CD14-positive monocyte (primary cell): Measurements from ENCODE around the gene LBX2. TPM values are rescaled to one million over a fixed set of nuclear protein-coding genes. Genes with fewer than 3 reads are reported as not detected.

ENCODE experiments used
- DNase-seq, 3 donors: peaks; one replicate each; pipeline ENCODE4 v3.0.0-alpha.2; 2011 to 2022
- H2AFZ ChIP-seq: 2 replicates; pipeline ENCODE4 v1.6.0; 2012; ENCODE audit warnings: mild to moderate bottlenecking, low read depth, low read length, inconsistent platforms; ENCODE audit not compliant: insufficient read depth, poor library complexity, severe bottlenecking
- H3K27ac ChIP-seq, 2 donors: 1 replicate in 1 of 2; 2 replicates in 1 of 2; pipeline ENCODE4 v1.5.1; 2012 to 2013; ENCODE audit warnings: low read length in 2 of 2, control low read depth in 1 of 2, inconsistent platforms in 1 of 2, low read depth in 1 of 2, mild to moderate bottlenecking in 1 of 2
- H3K27me3 ChIP-seq, 2 donors: one replicate each; pipeline versions ENCODE4 v1.6.0 to v1.6.1; 2011 to 2013; ENCODE audit warnings: low read length in 2 of 2; ENCODE audit not compliant: control insufficient read depth in 2 of 2, insufficient read depth in 2 of 2
- H3K36me3 ChIP-seq, 2 donors: replicated peaks in 1 of 2; 1 replicate in 1 of 2; 2 replicates in 1 of 2; pipeline versions ENCODE4 v1.5.1 to v1.6.1; 2012 to 2013; ENCODE audit warnings: low read length in 2 of 2, control low read depth in 1 of 2, inconsistent platforms in 1 of 2, mild to moderate bottlenecking in 1 of 2; ENCODE audit not compliant: insufficient read depth in 2 of 2, control insufficient read depth in 1 of 2
- H3K4me1 ChIP-seq, 2 donors: 1 replicate in 1 of 2; 2 replicates in 1 of 2; pipeline versions ENCODE4 v1.5.1 to v1.6.1; 2012 to 2013; ENCODE audit warnings: low read length in 2 of 2, control low read depth in 1 of 2, inconsistent platforms in 1 of 2, mild to moderate bottlenecking in 1 of 2, moderate library complexity in 1 of 2; ENCODE audit not compliant: insufficient read depth in 2 of 2, control insufficient read depth in 1 of 2
- H3K4me2 ChIP-seq: replicated peaks from 2 replicates; pipeline ENCODE3; 2012; ENCODE audit warnings: low read length, moderate library complexity, mild to moderate bottlenecking; ENCODE audit not compliant: poor library complexity, severe bottlenecking; ENCODE audit errors: extremely low read depth
- H3K4me3 ChIP-seq, 3 experiments: fragments of 200-600 bp in 1 of 3; sonication (generic) in 1 of 3; replicated peaks in 1 of 3; 1 replicate in 2 of 3; 2 replicates in 1 of 3; pipeline ENCODE4 v1.5.1; 2011 to 2013; ENCODE audit warnings: low read length in 3 of 3, mild to moderate bottlenecking in 3 of 3, control low read depth in 2 of 3, low read depth in 2 of 3, inconsistent platforms in 1 of 3, moderate library complexity in 1 of 3
- H3K79me2 ChIP-seq: 2 replicates; pipeline ENCODE4 v1.6.0; 2012; ENCODE audit warnings: mild to moderate bottlenecking, control low read depth, inconsistent platforms, low read length, moderate library complexity; ENCODE audit not compliant: insufficient read depth
- H3K9ac ChIP-seq: 2 replicates; pipeline ENCODE4 v1.6.0; 2017; ENCODE audit warnings: low read length, mild to moderate bottlenecking; ENCODE audit not compliant: insufficient read depth, poor library complexity, severe bottlenecking
- H3K9me3 ChIP-seq, 2 donors: replicated peaks in 1 of 2; 1 replicate in 1 of 2; 2 replicates in 1 of 2; pipeline versions ENCODE4 v1.5.1 to v1.6.1; 2012 to 2013; ENCODE audit warnings: low read length in 2 of 2, control low read depth in 1 of 2; ENCODE audit not compliant: control insufficient read depth in 1 of 2, insufficient read depth in 1 of 2
- H4K20me1 ChIP-seq: 2 replicates; pipeline ENCODE4 v1.6.0; 2012; ENCODE audit warnings: mild to moderate bottlenecking, low read length, control low read depth, moderate library complexity; ENCODE audit not compliant: insufficient read depth
- H3K27ac Mint-ChIP-seq, 7 donors: one replicate each; pipeline ENCODE4 v1.8.0; 2020; ENCODE audit warnings: mild to moderate bottlenecking in 7 of 7, mixed read lengths in 7 of 7, moderate library complexity in 6 of 7, inconsistent platforms in 2 of 7
- H3K27me3 Mint-ChIP-seq, 3 donors: one replicate each; pipeline ENCODE4 v1.8.0; 2021 to 2022; ENCODE audit warnings: low read depth in 3 of 3, mild to moderate bottlenecking in 3 of 3, mixed read lengths in 3 of 3, moderate library complexity in 3 of 3, inconsistent platforms in 1 of 3
- H3K36me3 Mint-ChIP-seq, 2 donors: one replicate each; pipeline ENCODE4 v1.8.0; 2020; ENCODE audit warnings: mixed read lengths in 2 of 2, inconsistent platforms in 1 of 2, mild to moderate bottlenecking in 1 of 2
- H3K4me1 Mint-ChIP-seq: one replicate; pipeline ENCODE4 v1.8.0; 2020; ENCODE audit warnings: mild to moderate bottlenecking, mixed read lengths
- H3K4me3 Mint-ChIP-seq, 2 donors: one replicate each; pipeline ENCODE4 v1.8.0; 2020; ENCODE audit warnings: mild to moderate bottlenecking in 2 of 2, mixed read lengths in 2 of 2, moderate library complexity in 1 of 2
- H3K9me3 Mint-ChIP-seq, 7 donors: one replicate each; pipeline ENCODE4 v1.8.0; 2020 to 2022; ENCODE audit warnings: mixed read lengths in 7 of 7, mild to moderate bottlenecking in 6 of 7, moderate library complexity in 6 of 7, inconsistent platforms in 2 of 7
- CTCF ChIP-seq: fragments of 200-600 bp; IDR thresholded peaks from one replicate; pipeline ENCODE4 v1.8.0; 2022; ENCODE audit warnings: antibody characterized with exemption, mild to moderate bottlenecking
- WGBS: methylation state at CpG from one replicate; pipeline ENCODE4 v1.1.5; 2013; ENCODE audit warnings: missing lambda C conversion rate; ENCODE audit not compliant: insufficient coverage; 5-methylcytosine and 5-hydroxymethylcytosine counted together
- intact Hi-C, 2 donors: fragments of 100-400 bp; cut with micrococcal nuclease; formaldehyde crosslinking; loops; one replicate each; pipeline versions ENCODE4 v1.15.0 to v1.15.1; 2023
- polyA plus RNA-seq, 3 donors: library from polyadenylated mRNA; depleted of rRNA in 1 of 3; unstranded in 2 of 3; stranded (reverse) in 1 of 3; fragments of 300-500 nt in 2 of 3; fragments of >200 nt in 1 of 3; fragmentation: Illumina TruSeq in 2 of 3; gene quantifications; 1 replicate in 2 of 3; 2 replicates in 1 of 3; pipeline ENCODE4 v1.2.3, GENCODE V29; 2012 to 2021

Gene LBX2
- polyA plus RNA-seq, 3 donors = 0.46 to 0.76 TPM; not detected in 1

GRCh38 chr2:74507145-74507925 lies 7.9 kb upstream of the LBX2 start, which contains the start of gene PCGF1:
Gene PCGF1, minus strand, starts transcription at chr2:74507695. Its CDS starts 27 bp downstream, at chr2:74507668.
- H3K27ac ChIP-seq = peak within 1 kb of the TSS; percentile 95 to 98
- peaks cover 37 to 57% (median 44%) of the 10 kb centered on the region in 3 donors for H3K27me3 Mint-ChIP-seq
- H3K36me3 ChIP-seq = no peaks in the 10 kb centered on the region
- peaks cover 0 to 12% (median 8%) of the 10 kb centered on the region in 7 donors for H3K9me3 Mint-ChIP-seq
- H3K9ac ChIP-seq = peak within 1 kb of the TSS; percentile 88
- H3K9me3 ChIP-seq = peaks cover 0 to 4% of the 10 kb centered on the region in 2 donors
- peak within 1 kb of the TSS; percentile 61 to 88 (median 79) for H3K4me3 ChIP-seq
- H3K4me1 Mint-ChIP-seq = peaks cover 59% of the 10 kb centered on the region
- peak within 1 kb of the TSS; percentile 96 to 100 for H3K4me3 Mint-ChIP-seq
- peak within 1 kb of the TSS; percentile 99 for H2AFZ ChIP-seq
- H3K4me1 ChIP-seq = peaks cover 52 to 58% of the 10 kb centered on the region in 2 donors
- H3K36me3 Mint-ChIP-seq = peaks cover 25 to 36% of the 10 kb centered on the region in 2 donors
- H3K27me3 ChIP-seq = peaks cover 25 to 46% of the 10 kb centered on the region in 2 donors
- H3K79me2 ChIP-seq = peaks cover 28% of the 10 kb centered on the region
- no peaks in the 10 kb centered on the region for H4K20me1 ChIP-seq
- intact Hi-C loops = loop anchor here in 1 of 2 donors (1.0 kb wide), 1 partner anchor 22 kb away; the partner anchor contains the start of genes AUP1 and HTRA2
- peak; percentile 96 to 99 (median 96) for DNase-seq
- H3K27ac Mint-ChIP-seq = peak within 1 kb of the TSS; percentile 98 to 100 (median 100)
- WGBS = 1% methylated on average over 54 of the region's 56 CpGs
- TF ChIP-seq CTCF = no peak
- H3K4me2 ChIP-seq = peak within 1 kb of the TSS; percentile 96

- no peak overlapping the region for H2AFZ ChIP-seq
- peaks cover 58% of the 10 kb centered on the region for H3K4me1 Mint-ChIP-seq
- H3K4me3 Mint-ChIP-seq = peak overlapping the region; percentile 59 to 100
- peaks cover 0 to 9% (median 4%) of the 10 kb centered on the region in 7 donors for H3K9me3 Mint-ChIP-seq
- H4K20me1 ChIP-seq = no peaks in the 10 kb centered on the region
- H3K36me3 Mint-ChIP-seq = peaks cover 28 to 47% of the 10 kb centered on the region in 2 donors
- H3K4me2 ChIP-seq = peak overlapping the region; percentile 96
- peak overlapping the region in 1 of 3 experiments; percentile 88 for H3K4me3 ChIP-seq
- intact Hi-C loops = no loop called here
- peak overlapping the region in 6 of 7 donors; percentile 18 to 100 (median 81) for H3K27ac Mint-ChIP-seq
- H3K27me3 Mint-ChIP-seq = peaks cover 38 to 57% (median 44%) of the 10 kb centered on the region in 3 donors
- peaks cover 25 to 46% of the 10 kb centered on the region in 2 donors for H3K27me3 ChIP-seq
- H3K4me1 ChIP-seq = peaks cover 57 to 63% of the 10 kb centered on the region in 2 donors
- no peak for DNase-seq
- no peaks in the 10 kb centered on the region for H3K9me3 ChIP-seq
- H3K36me3 ChIP-seq = no peaks in the 10 kb centered on the region
- whole genome bisulfite sequencing = 100% methylated on average over 3 of the region's 14 CpGs
- peaks cover 28% of the 10 kb centered on the region for H3K79me2 ChIP-seq
- H3K9ac ChIP-seq = no peak overlapping the region
- TF ChIP-seq CTCF = no peak
- peak overlapping the region; percentile 95 to 98 for H3K27ac ChIP-seq
These were observed 6.2 kb upstream of the LBX2 start for GRCh38 chr2:74505448-74506246.
